ENCODE data around the gene ALPI. TPM values are rescaled to one million over a fixed set of nuclear protein-coding genes. Genes with fewer than 3 reads are reported as not detected.

Gene ALPI
- total RNA-seq, 1 experiment from 2014 or later = not detected

DNA sequence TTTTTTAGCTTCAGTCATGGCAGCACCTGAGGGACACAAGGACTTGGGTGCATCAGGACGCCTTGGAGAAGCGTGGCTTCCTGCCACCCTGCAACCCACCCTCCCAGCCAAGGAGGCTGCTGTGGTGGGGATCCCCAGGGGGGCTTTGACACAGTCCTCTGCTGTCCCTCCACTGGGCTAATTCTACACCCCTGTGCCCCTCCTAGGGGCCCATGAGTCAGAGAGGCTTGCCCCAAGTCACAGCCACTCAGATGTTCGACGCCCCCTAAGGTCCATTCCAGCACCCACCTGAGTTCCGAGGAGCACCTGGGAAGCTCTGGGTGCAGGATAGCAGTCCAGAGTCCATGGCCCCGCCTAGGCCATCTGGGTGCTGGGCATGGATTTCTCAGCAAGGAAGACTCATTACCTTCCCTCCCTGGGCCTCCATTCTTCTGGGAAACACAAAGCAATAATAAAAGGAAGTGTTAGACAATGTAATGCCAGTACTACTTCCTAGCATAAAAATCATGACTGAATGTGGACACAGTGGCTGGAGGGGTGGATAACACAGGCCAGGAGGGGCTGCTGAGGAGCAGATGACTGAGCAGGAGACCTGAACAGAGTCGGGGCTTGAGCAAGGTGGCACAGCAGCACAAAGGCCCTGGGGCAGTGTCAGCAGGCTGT lies 45.6 kb upstream of the ALPI start:
- Histone ChIP-seq H3K36me3 (ENCODE audit: control insufficient read depth in 1 of 2, insufficient read depth in 2 of 2, low read length in 2 of 2) (no peaks in the 10 kb centered on the region), H3K4me1 (ENCODE audit: control insufficient read depth in 1 of 2, insufficient read depth in 2 of 2, low read length in 2 of 2) (peaks cover 0 to 2% of the 10 kb centered on the region in 2 experiments; a peak in 1 of 4 replicates), H3K9ac (ENCODE audit: low read length) (no peak overlapping the region), H3K27me3 (ENCODE audit: insufficient read depth, low read length) (no peaks in the 10 kb centered on the region), H3K4me3 (replicated peaks in 1 of 2; ENCODE audit: low read depth in 1 of 2, low read length in 2 of 2) (no peak overlapping the region), H3K79me2 (ENCODE audit: insufficient read depth, low read length) (no peaks in the 10 kb centered on the region), H3K4me2 (ENCODE audit: low read length) (no peak overlapping the region), H4K20me1 (ENCODE audit: insufficient read depth) (no peaks in the 10 kb centered on the region), H2AFZ (ENCODE audit: low read depth, low read length, poor library complexity, severe bottlenecking) (no peak overlapping the region), H3K9me3 (ENCODE audit: control insufficient read depth in 1 of 2, insufficient read depth in 1 of 2, low read depth in 1 of 2, low read length in 2 of 2) (no peaks in the 10 kb centered on the region), H3K9me2 (ENCODE audit: insufficient read depth) (no peaks in the 10 kb centered on the region), H3K27ac (ENCODE audit: low read depth, low read length) (no peak overlapping the region)
- BruUV-seq (replicated peaks) = no TSS peak
- no peak for TF ChIP-seq EZH2 (IDR thresholded peaks at IDR 0.05)
- TF ChIP-seq SP1 (IDR thresholded peaks at IDR 0.05; ENCODE audit: low read depth) = no peak
- no peak for TF ChIP-seq ZNF274 (IDR thresholded peaks at IDR 0.05; ENCODE audit: low read depth, low read length)
- no peak for TF ChIP-seq FOSL1 (IDR thresholded peaks at IDR 0.05; ENCODE audit: low read depth)
- TF ChIP-seq YY1 (IDR thresholded peaks at IDR 0.05; ENCODE audit: extremely low read depth, insufficient replicate concordance, low read depth, low read length) = no peak
- no peak for TF ChIP-seq RAD21 (IDR thresholded peaks at IDR 0.05; ENCODE audit: low read depth)
- no peak for TF ChIP-seq POLR2A (IDR thresholded peaks at IDR 0.05; ENCODE audit: borderline replicate concordance, extremely low read depth, insufficient read depth, insufficient read length)
- TF ChIP-seq SRF (IDR thresholded peaks at IDR 0.05; ENCODE audit: low read depth) = no peak
- TF ChIP-seq CBX3 (IDR thresholded peaks at IDR 0.05; ENCODE audit: low read depth) = no peak
- TF ChIP-seq ELF1 (IDR thresholded peaks at IDR 0.05; ENCODE audit: borderline replicate concordance, low read depth) = no peak
- TF ChIP-seq TCF7L2 (IDR thresholded peaks at IDR 0.05; ENCODE audit: borderline replicate concordance, extremely low read depth, insufficient read depth, insufficient read length) = no peak
- TF ChIP-seq, protein P1, sequence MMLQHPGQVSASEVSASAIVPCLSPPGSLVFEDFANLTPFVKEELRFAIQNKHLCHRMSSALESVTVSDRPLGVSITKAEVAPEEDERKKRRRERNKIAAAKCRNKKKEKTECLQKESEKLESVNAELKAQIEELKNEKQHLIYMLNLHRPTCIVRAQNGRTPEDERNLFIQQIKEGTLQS (IDR thresholded peaks at IDR 0.05) = no peak
- TF ChIP-seq, protein P2, sequence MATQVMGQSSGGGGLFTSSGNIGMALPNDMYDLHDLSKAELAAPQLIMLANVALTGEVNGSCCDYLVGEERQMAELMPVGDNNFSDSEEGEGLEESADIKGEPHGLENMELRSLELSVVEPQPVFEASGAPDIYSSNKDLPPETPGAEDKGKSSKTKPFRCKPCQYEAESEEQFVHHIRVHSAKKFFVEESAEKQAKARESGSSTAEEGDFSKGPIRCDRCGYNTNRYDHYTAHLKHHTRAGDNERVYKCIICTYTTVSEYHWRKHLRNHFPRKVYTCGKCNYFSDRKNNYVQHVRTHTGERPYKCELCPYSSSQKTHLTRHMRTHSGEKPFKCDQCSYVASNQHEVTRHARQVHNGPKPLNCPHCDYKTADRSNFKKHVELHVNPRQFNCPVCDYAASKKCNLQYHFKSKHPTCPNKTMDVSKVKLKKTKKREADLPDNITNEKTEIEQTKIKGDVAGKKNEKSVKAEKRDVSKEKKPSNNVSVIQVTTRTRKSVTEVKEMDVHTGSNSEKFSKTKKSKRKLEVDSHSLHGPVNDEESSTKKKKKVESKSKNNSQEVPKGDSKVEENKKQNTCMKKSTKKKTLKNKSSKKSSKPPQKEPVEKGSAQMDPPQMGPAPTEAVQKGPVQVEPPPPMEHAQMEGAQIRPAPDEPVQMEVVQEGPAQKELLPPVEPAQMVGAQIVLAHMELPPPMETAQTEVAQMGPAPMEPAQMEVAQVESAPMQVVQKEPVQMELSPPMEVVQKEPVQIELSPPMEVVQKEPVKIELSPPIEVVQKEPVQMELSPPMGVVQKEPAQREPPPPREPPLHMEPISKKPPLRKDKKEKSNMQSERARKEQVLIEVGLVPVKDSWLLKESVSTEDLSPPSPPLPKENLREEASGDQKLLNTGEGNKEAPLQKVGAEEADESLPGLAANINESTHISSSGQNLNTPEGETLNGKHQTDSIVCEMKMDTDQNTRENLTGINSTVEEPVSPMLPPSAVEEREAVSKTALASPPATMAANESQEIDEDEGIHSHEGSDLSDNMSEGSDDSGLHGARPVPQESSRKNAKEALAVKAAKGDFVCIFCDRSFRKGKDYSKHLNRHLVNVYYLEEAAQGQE (IDR thresholded peaks at IDR 0.05; ENCODE audit: low read depth) = no peak
- no peak for TF ChIP-seq EZH2phosphoT487 (IDR thresholded peaks at IDR 0.05; ENCODE audit: borderline replicate concordance)
- TF ChIP-seq SIN3A (IDR thresholded peaks at IDR 0.05; ENCODE audit: low read depth) = no peak
- TF ChIP-seq CEBPB (IDR thresholded peaks at IDR 0.05; ENCODE audit: low read depth) = no peak
- no peak for TF ChIP-seq JUND (IDR thresholded peaks at IDR 0.05)
- TF ChIP-seq, protein P3, sequence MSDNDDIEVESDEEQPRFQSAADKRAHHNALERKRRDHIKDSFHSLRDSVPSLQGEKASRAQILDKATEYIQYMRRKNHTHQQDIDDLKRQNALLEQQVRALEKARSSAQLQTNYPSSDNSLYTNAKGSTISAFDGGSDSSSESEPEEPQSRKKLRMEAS (IDR thresholded peaks at IDR 0.05) = no peak
- TF ChIP-seq, protein P4, sequence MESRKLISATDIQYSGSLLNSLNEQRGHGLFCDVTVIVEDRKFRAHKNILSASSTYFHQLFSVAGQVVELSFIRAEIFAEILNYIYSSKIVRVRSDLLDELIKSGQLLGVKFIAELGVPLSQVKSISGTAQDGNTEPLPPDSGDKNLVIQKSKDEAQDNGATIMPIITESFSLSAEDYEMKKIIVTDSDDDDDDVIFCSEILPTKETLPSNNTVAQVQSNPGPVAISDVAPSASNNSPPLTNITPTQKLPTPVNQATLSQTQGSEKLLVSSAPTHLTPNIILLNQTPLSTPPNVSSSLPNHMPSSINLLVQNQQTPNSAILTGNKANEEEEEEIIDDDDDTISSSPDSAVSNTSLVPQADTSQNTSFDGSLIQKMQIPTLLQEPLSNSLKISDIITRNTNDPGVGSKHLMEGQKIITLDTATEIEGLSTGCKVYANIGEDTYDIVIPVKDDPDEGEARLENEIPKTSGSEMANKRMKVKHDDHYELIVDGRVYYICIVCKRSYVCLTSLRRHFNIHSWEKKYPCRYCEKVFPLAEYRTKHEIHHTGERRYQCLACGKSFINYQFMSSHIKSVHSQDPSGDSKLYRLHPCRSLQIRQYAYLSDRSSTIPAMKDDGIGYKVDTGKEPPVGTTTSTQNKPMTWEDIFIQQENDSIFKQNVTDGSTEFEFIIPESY (IDR thresholded peaks at IDR 0.05; ENCODE audit: extremely low read depth, insufficient replicate concordance, low read length) = no peak
- CTCF ChIA-PET = no interaction called here
- POLR2A ChIA-PET = no interaction called here
- RAD21 ChIA-PET (ENCODE audit: low non-redundant PET in 1 of 2, low total read pairs in 2 of 2, uncharacterized antibody in 2 of 2, unreplicated experiment in 2 of 2) = no interaction called here
- intact Hi-C loops (cut with micrococcal nuclease) = no loop called here
- ATAC-seq (no peak), DNase-seq (ENCODE audit: low read depth, low spot score) (no peak)

Data from HCT116 (cell line).